GM21723 (cell line): ENCODE results near the gene CLEC4D.
A peak's percentile ranks its signal among the peaks of the same experiment; 100 is the strongest.
"Not testable (repeated sequence)": the region's sequence is repeated elsewhere in the genome, so short reads cannot be mapped to it uniquely, and the experiment has no call there.

Experiments
- ATAC-seq: cut with Tn5 transposase; IDR thresholded peaks from one replicate; pipeline ENCODE4 v1.9.1; 2021; ENCODE audit warnings: mild to moderate bottlenecking, moderate library complexity; ENCODE audit not compliant: unreplicated experiment

CLEC4D gene

GRCh38 chr12:8513256-8513655 lies at the start of gene CLEC4D:
TSS of gene CLEC4D (plus strand) at chr12:8513503. CDS start at chr12:8513733, 230 bp downstream.
- no peak for ATAC-seq

GRCh38 chr12:8465301-8465996 lies 47.9 kb upstream of the CLEC4D start:
- no peak for ATAC-seq

GRCh38 chr12:8466241-8466640 lies 47.1 kb upstream of the CLEC4D start:
- ATAC-seq, result no peak

GRCh38 chr12:8471090-8471489 lies 42.2 kb upstream of the CLEC4D start:
- ATAC-seq, result no peak

- no peak for ATAC-seq
Observed at GRCh38 chr12:8475508-8476203, 37.6 kb upstream of the CLEC4D start.

GRCh38 chr12:8482571-8483061 lies 30.7 kb upstream of the CLEC4D start:
- no peak for ATAC-seq

- ATAC-seq, result no peak
Observed at GRCh38 chr12:8483079-8483478, 30.2 kb upstream of the CLEC4D start.

GRCh38 chr12:8491646-8492530 lies 21.4 kb upstream of the CLEC4D start:
- ATAC-seq, result no peak

GRCh38 chr12:8493084-8493483 lies 20.2 kb upstream of the CLEC4D start:
- ATAC-seq, result peak; percentile 99

- not testable (repeated sequence) for ATAC-seq
Observed at GRCh38 chr12:8495671-8496070, 17.6 kb upstream of the CLEC4D start.

GRCh38 chr12:8496074-8496473 lies 17.2 kb upstream of the CLEC4D start:
- ATAC-seq, result not testable (repeated sequence)

GRCh38 chr12:8499616-8500015 lies 13.7 kb upstream of the CLEC4D start:
- no peak for ATAC-seq

- no peak for ATAC-seq
Observed at GRCh38 chr12:8501720-8502119, 11.6 kb upstream of the CLEC4D start.

- no peak for ATAC-seq
Observed at GRCh38 chr12:8504351-8504750, 9.0 kb upstream of the CLEC4D start.

GRCh38 chr12:8507596-8507995 lies 5.7 kb upstream of the CLEC4D start:
- ATAC-seq, result no peak

- ATAC-seq, result no peak
Observed at GRCh38 chr12:8508223-8508622, 5.1 kb upstream of the CLEC4D start.

- ATAC-seq, result no peak
Observed at GRCh38 chr12:8508910-8509841, 4.1 kb upstream of the CLEC4D start.

- no peak for ATAC-seq
Observed at GRCh38 chr12:8517971-8518370, 4.7 kb downstream of the CLEC4D start.

GRCh38 chr12:8519171-8519570 lies 5.9 kb downstream of the CLEC4D start:
- no peak for ATAC-seq
